Gastrocnemius medialis (tissue), 4 donors: ENCODE results near the gene HTT.

Experiments used
- CTCF ChIP-seq, 5 experiments: fragments of 450-650 bp in 3 of 5; fragments of 200-600 bp in 2 of 5; sonication (generic) in 2 of 5; IDR thresholded peaks in 4 of 5; conservative IDR thresholded peaks in 1 of 5; 1 replicate in 4 of 5; 2 replicates in 1 of 5; pipeline ENCODE4 v1.5.1; 2016 to 2019; ENCODE audit warnings: antibody characterized with exemption in 5 of 5, mild to moderate bottlenecking in 3 of 5, moderate library complexity in 3 of 5
- POLR2A ChIP-seq, 2 donors: fragments of 450-650 bp; IDR thresholded peaks; one replicate each; pipeline ENCODE4 v1.6.1; 2017; ENCODE audit warnings: antibody characterized with exemption in 2 of 2, mild to moderate bottlenecking in 2 of 2, moderate library complexity in 2 of 2

- no peak for TF ChIP-seq CTCF (IDR thresholded peaks at IDR 0.05 in 4 of 5, conservative IDR thresholded peaks at IDR 0.05 in 1 of 5)
- TF ChIP-seq POLR2A (IDR thresholded peaks at IDR 0.05): no peak
Measured at GRCh38 chr4:3291411-3291968, 217.0 kb downstream of the HTT start.
